Astrocyte (in vitro differentiated cells and primary cell): ENCODE data around the gene TSFM. TPM values are rescaled to one million over a fixed set of nuclear protein-coding genes. Genes with fewer than 3 reads are reported as not detected.

Source experiments
- DNase-seq: peaks from one replicate; pipeline ENCODE4 v3.0.0-alpha.2; 2010; ENCODE audit warnings: low read depth
- FAIRE-seq: peaks from 2 replicates; lab custom pipeline; 2011; peaks lifted over from hg19 to GRCh38; lab: Jason Lieb, UNC
- H2AFZ ChIP-seq: 2 replicates; pipeline ENCODE4 v1.6.0; 2012; ENCODE audit warnings: low read depth, low read length, inconsistent platforms
- H3K27ac ChIP-seq: 2 replicates; pipeline ENCODE4 v1.5.1; 2011; ENCODE audit warnings: low read depth, low read length, inconsistent platforms
- H3K27me3 ChIP-seq: 2 replicates; pipeline ENCODE4 v1.6.0; 2011; ENCODE audit warnings: low read length, inconsistent platforms; ENCODE audit not compliant: insufficient read depth
- H3K36me3 ChIP-seq: 2 replicates; pipeline ENCODE4 v1.5.1; 2011; ENCODE audit warnings: low read length, inconsistent platforms; ENCODE audit not compliant: insufficient read depth
- H3K4me1 ChIP-seq: 2 replicates; pipeline ENCODE4 v1.5.1; 2011; ENCODE audit warnings: low read length, inconsistent platforms; ENCODE audit not compliant: insufficient read depth
- H3K4me2 ChIP-seq: 2 replicates; pipeline ENCODE4 v1.6.0; 2012; ENCODE audit warnings: low read length, inconsistent platforms
- H3K4me3 ChIP-seq: 2 replicates; pipeline ENCODE4 v1.5.1; 2011; ENCODE audit warnings: low read depth, mild to moderate bottlenecking, low read length, inconsistent platforms; ENCODE audit not compliant: insufficient read depth
- H3K79me2 ChIP-seq: 2 replicates; pipeline ENCODE4 v1.6.0; 2012; ENCODE audit warnings: mild to moderate bottlenecking, low read length, inconsistent platforms; ENCODE audit not compliant: insufficient read depth
- H3K9ac ChIP-seq: 2 replicates; pipeline ENCODE4 v1.6.0; 2012; ENCODE audit warnings: mild to moderate bottlenecking, low read length, inconsistent platforms
- H3K9me3 ChIP-seq: 2 replicates; pipeline ENCODE4 v1.5.1; 2012; ENCODE audit warnings: low read depth, mild to moderate bottlenecking, low read length, inconsistent platforms; ENCODE audit not compliant: insufficient read depth
- H4K20me1 ChIP-seq: 2 replicates; pipeline ENCODE4 v1.6.0; 2012; ENCODE audit warnings: low read length, inconsistent platforms; ENCODE audit not compliant: insufficient read depth
- H3K27ac Mint-ChIP-seq: one replicate; pipeline ENCODE4 v1.8.0; 2021; ENCODE audit warnings: mild to moderate bottlenecking, mixed read lengths; ENCODE audit not compliant: unreplicated experiment
- H3K27me3 Mint-ChIP-seq: one replicate; pipeline ENCODE4 v1.8.0; 2021; ENCODE audit warnings: low read depth, mixed read lengths; ENCODE audit not compliant: unreplicated experiment
- H3K36me3 Mint-ChIP-seq: one replicate; pipeline ENCODE4 v1.8.0; 2021; ENCODE audit warnings: low read depth, mixed read lengths; ENCODE audit not compliant: unreplicated experiment
- H3K4me1 Mint-ChIP-seq: one replicate; pipeline ENCODE4 v1.8.0; 2021; ENCODE audit warnings: low read depth, mixed read lengths; ENCODE audit not compliant: unreplicated experiment
- H3K4me3 Mint-ChIP-seq: one replicate; pipeline ENCODE4 v1.8.0; 2021; ENCODE audit warnings: mild to moderate bottlenecking, moderate library complexity, mixed read lengths; ENCODE audit not compliant: unreplicated experiment
- H3K9me3 Mint-ChIP-seq: one replicate; pipeline ENCODE4 v1.8.0; 2021; ENCODE audit warnings: mild to moderate bottlenecking, mixed read lengths; ENCODE audit not compliant: unreplicated experiment
- EZH2 ChIP-seq: IDR thresholded peaks from 2 replicates; pipeline ENCODE4 v1.6.1; 2012; ENCODE audit warnings: mild to moderate bottlenecking, low read length, inconsistent platforms; ENCODE audit not compliant: insufficient read depth
- total RNA-seq: library from RNA; stranded (reverse); gene quantifications from 2 replicates; pipeline ENCODE4 v1.2.1, GENCODE V29; 2021
- TF ChIP-seq, protein P1 (sequence below): IDR thresholded peaks from 2 replicates; pipeline ENCODE4 v1.5.1; 2011; ENCODE audit warnings: low read depth, mild to moderate bottlenecking, inconsistent platforms, low read length, moderate library complexity; ENCODE audit not compliant: insufficient read depth

The TSFM gene
- total RNA-seq, 1 donor from 2014 or later = 26.6 TPM

DNA sequence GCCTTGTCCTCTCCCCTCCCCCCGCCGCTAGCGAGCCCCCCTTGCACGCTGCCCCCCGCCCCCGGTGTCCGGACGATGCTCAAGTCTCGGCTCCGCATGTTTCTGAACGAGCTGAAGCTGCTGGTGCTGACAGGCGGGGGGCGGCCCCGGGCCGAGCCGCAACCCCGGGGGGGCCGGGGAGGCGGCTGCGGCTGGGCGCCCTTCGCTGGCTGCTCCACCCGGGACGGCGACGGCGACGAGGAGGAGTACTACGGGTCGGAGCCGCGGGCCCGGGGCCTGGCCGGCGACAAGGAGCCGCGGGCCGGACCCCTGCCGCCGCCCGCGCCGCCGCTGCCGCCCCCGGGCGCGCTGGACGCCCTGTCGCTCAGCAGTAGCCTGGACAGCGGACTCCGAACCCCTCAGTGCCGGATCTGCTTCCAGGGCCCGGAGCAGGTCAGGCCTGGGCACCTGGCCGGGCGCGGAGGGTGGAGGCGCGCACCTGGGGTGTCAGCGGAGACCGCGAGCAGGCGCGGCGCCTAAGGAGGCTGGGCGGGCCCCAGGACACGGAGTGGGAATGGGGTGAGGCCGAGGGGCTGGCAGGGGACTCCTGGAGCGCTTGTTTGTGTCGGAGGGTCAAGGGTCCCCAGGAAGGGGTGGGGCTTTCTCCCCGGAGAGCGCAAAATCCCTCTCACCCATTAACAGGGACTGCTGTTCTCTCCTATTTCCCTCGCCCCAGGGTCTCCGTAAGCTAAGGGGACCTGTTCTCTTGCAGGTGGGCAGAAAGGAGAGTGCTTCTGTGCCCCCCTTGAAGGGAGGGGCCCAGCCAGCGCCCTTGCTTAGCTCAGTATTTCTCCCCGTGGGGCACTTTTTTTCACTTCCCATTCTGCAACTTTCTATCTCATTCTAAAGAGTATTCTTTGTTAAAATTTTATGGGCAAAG lies 26.9 kb upstream of the TSFM start:
- peaks cover 23% of the 10 kb centered on the region for H3K4me1 Mint-ChIP-seq
- H3K27me3 Mint-ChIP-seq = peaks cover 4% of the 10 kb centered on the region
- H3K27ac Mint-ChIP-seq = peak overlapping the region; percentile 20
- H3K36me3 ChIP-seq = peaks cover 3% of the 10 kb centered on the region
- no peak overlapping the region for H2AFZ ChIP-seq
- H3K27ac ChIP-seq = no peak overlapping the region
- H3K79me2 ChIP-seq = peaks cover 15% of the 10 kb centered on the region
- peaks cover 18% of the 10 kb centered on the region for H3K4me1 ChIP-seq
- H3K9me3 ChIP-seq = no peaks in the 10 kb centered on the region
- FAIRE-seq (no peak), DNase-seq (no peak)
- peaks cover 21% of the 10 kb centered on the region for H4K20me1 ChIP-seq
- H3K36me3 Mint-ChIP-seq = peaks cover 17% of the 10 kb centered on the region
- peak; percentile 92 for TF ChIP-seq EZH2
- TF ChIP-seq, protein P1, sequence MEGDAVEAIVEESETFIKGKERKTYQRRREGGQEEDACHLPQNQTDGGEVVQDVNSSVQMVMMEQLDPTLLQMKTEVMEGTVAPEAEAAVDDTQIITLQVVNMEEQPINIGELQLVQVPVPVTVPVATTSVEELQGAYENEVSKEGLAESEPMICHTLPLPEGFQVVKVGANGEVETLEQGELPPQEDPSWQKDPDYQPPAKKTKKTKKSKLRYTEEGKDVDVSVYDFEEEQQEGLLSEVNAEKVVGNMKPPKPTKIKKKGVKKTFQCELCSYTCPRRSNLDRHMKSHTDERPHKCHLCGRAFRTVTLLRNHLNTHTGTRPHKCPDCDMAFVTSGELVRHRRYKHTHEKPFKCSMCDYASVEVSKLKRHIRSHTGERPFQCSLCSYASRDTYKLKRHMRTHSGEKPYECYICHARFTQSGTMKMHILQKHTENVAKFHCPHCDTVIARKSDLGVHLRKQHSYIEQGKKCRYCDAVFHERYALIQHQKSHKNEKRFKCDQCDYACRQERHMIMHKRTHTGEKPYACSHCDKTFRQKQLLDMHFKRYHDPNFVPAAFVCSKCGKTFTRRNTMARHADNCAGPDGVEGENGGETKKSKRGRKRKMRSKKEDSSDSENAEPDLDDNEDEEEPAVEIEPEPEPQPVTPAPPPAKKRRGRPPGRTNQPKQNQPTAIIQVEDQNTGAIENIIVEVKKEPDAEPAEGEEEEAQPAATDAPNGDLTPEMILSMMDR = no peak
- peaks cover 11% of the 10 kb centered on the region for H3K27me3 ChIP-seq
- peak overlapping the region; percentile 41 for H3K9ac ChIP-seq
- peak overlapping the region; percentile 76 for H3K4me3 Mint-ChIP-seq
- peak overlapping the region; percentile 45 for H3K4me3 ChIP-seq
- H3K4me2 ChIP-seq = peak overlapping the region; percentile 82
- no peaks in the 10 kb centered on the region for H3K9me3 Mint-ChIP-seq

DNA sequence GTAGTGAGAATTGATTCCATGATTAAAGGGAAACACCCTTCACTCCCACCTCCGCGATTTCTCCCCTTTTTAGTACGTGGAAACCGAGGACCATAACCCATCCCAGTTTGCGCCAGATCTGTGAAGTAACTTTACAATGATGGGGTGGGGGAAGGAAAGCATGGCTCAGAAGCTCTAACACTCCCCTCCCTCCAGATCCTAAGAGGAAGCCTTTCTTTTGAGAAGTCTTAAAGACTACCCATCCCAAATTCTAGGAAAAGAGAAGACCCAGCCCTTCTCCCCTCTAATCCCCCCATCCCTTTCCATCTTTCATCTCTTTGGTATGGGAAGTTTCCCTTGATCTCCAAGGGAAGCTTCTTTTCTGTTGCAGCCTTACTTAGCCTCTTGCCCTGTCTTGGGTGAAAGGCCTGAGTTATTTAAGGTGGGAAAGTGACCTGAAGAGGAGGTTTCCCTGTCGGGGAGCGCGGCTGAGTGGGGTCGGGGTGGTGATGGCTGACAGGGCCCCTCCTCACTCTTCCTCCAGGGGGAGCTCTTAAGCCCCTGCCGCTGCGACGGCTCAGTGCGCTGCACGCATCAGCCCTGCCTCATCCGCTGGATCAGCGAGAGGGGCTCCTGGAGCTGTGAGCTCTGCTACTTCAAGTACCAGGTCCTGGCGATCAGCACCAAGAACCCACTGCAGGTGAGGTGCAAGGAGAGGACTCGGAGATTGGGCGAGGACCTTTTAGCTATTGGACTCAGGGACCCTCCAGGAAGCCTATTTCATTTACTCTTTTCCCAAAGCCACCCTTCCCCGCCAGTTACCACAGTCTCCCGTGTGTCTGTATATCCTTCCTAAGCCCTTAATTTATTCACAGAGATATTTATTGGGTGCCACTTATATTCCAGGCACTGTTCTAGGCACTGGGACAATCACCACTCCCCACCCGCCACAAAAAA lies 25.9 kb upstream of the TSFM start:
- peak overlapping the region; percentile 20 for H3K27ac Mint-ChIP-seq
- H3K36me3 Mint-ChIP-seq = peaks cover 16% of the 10 kb centered on the region
- peaks cover 13% of the 10 kb centered on the region for H4K20me1 ChIP-seq
- DNase-seq (no peak), FAIRE-seq (no peak)
- H2AFZ ChIP-seq = no peak overlapping the region
- H3K9me3 ChIP-seq = no peaks in the 10 kb centered on the region
- H3K27me3 Mint-ChIP-seq = peaks cover 4% of the 10 kb centered on the region
- H3K27ac ChIP-seq = no peak overlapping the region
- H3K27me3 ChIP-seq = peaks cover 11% of the 10 kb centered on the region
- H3K36me3 ChIP-seq = no peaks in the 10 kb centered on the region
- peaks cover 5% of the 10 kb centered on the region for H3K79me2 ChIP-seq
- peaks cover 9% of the 10 kb centered on the region for H3K4me1 ChIP-seq
- peaks cover 19% of the 10 kb centered on the region for H3K4me1 Mint-ChIP-seq
- peak overlapping the region; percentile 76 for H3K4me3 Mint-ChIP-seq
- no peak overlapping the region for H3K9ac ChIP-seq
- peak overlapping the region; percentile 82 for H3K4me2 ChIP-seq
- TF ChIP-seq, protein P1 = peak; percentile 39
- no peak for TF ChIP-seq EZH2
- H3K4me3 ChIP-seq = no peak overlapping the region
- H3K9me3 Mint-ChIP-seq = no peaks in the 10 kb centered on the region
